Thymus (tissue), 2 donors: ENCODE results near the gene ITIH4. TPM values are rescaled to one million over a fixed set of nuclear protein-coding genes. Genes with fewer than 3 reads are reported as not detected.

Source experiments
- polyA plus RNA-seq: library from polyadenylated mRNA; stranded (reverse); fragments of 200-250 nt; gene quantifications from one replicate; pipeline ENCODE4 v1.2.3, GENCODE V29; 2013
- total RNA-seq: library from RNA; stranded (reverse); fragments of 120-200 nt; gene quantifications from one replicate; pipeline ENCODE4 v1.2.4, GENCODE V29; 2013
- donor health status: healthy.

The ITIH4 gene
- total and polyA plus RNA-seq, 2 donors = 4.5 to 40.8 TPM

Other genes with a start within 250 kb of the ITIH4 start
- gene PBRM1, start 144.8 kb downstream of the ITIH4 start, total RNA-seq = 48.1 TPM
- gene PBRM1, start 144.8 kb downstream of the ITIH4 start, polyA plus RNA-seq = 15.7 TPM
- gene GNL3, start 144.6 kb downstream of the ITIH4 start, total RNA-seq = 84.2 TPM
- 67.4 TPM for gene GNL3, start 144.6 kb downstream of the ITIH4 start, polyA plus RNA-seq
- gene GLT8D1, start 124.9 kb downstream of the ITIH4 start, total RNA-seq = 46.0 TPM
- gene GLT8D1, start 124.9 kb downstream of the ITIH4 start, polyA plus RNA-seq = 47.5 TPM
- gene SPCS1, start 124.6 kb downstream of the ITIH4 start, total RNA-seq = 71.0 TPM
- 167 TPM for gene SPCS1, start 124.6 kb downstream of the ITIH4 start, polyA plus RNA-seq
- 18.7 TPM for gene NEK4, start 59.7 kb downstream of the ITIH4 start, total RNA-seq
- 9.5 TPM for gene NEK4, start 59.7 kb downstream of the ITIH4 start, polyA plus RNA-seq
- gene ITIH1, start 53.1 kb downstream of the ITIH4 start, total RNA-seq = 0.52 TPM
- gene ITIH1, start 53.1 kb downstream of the ITIH4 start, polyA plus RNA-seq = 3.4 TPM
- gene ITIH3, start 35.9 kb downstream of the ITIH4 start, total RNA-seq = 0.24 TPM
- gene ITIH3, start 35.9 kb downstream of the ITIH4 start, polyA plus RNA-seq = 4.8 TPM
- gene MUSTN1, start 4.3 kb upstream of the ITIH4 start, total RNA-seq = 0.85 TPM
- 59.3 TPM for gene MUSTN1, start 4.3 kb upstream of the ITIH4 start, polyA plus RNA-seq
- gene STIMATE, start 66.9 kb upstream of the ITIH4 start, total RNA-seq = 9.2 TPM
- gene STIMATE, start 66.9 kb upstream of the ITIH4 start, polyA plus RNA-seq = 7.5 TPM
- gene SFMBT1, start 215.4 kb upstream of the ITIH4 start, total RNA-seq = 6.4 TPM
- gene SFMBT1, start 215.4 kb upstream of the ITIH4 start, polyA plus RNA-seq = 6.2 TPM